Non-pigmented ciliary epithelial cell (primary cell): ENCODE data around the gene NPEPL1.

Experiments used
- DNase-seq: peaks from one replicate; pipeline ENCODE4 v3.0.0-alpha.2; 2010; ENCODE audit warnings: low read depth

The NPEPL1 gene

DNA sequence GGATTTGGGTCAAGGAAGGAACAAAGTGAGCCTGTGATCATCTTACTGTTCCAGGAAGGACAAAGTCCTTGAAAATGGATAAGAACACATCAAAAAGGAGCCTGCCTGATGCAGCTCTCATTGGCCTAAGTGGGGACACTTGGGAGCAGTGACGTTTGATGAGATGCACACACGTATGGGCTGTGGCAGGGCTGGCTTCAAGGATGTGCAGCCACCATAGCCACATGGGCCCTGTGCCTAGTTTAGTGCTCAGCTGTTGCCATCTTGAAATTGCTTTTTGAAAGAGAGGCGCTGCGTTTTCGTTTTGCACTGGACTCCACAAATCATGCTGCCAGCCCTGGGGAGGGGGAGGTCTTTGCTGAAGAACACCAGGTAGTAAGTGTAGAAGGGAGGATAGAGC lies 6.6 kb upstream of the NPEPL1 start:
- DNase-seq, result no peak

DNA sequence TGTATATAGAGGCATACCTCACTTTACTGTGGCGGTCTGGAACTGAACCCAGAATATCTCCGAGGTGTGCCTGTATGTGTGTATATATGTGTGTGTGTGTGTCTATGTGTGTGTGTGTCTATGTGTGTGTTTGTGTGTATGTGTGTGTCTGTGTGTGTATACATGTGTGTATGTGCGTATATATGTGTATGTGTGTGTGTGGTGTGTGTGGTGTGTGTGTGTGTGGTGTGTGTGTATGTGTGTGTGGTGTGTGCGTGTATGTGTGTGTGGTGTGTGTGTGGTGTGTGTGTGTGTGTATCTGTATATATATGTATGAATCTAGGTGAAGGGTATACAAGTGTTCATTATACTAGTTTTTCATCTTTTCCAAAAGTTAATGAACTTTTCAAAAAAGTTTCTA lies 4.2 kb upstream of the NPEPL1 start:
- no peak for DNase-seq

DNA sequence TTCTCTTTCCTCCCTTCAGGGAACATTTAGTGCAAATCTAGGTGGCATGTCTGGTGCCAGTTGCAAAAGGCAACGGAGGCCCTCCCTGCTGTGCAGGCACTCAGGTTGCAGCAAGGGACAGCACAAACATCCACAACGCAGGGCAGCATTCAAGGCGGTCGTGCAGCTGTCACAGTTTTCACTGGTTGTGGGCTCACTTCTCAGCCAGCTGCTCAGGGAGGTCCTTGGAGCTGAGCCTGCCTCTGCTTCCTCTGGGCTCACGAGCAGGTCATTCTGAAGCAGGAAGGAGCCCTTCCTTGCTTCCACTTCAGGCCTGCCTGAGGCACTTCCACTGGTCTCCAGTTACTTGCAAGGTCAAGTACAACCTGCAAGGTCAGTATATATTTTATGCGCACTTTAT lies 3.8 kb upstream of the NPEPL1 start:
- no peak for DNase-seq

DNA sequence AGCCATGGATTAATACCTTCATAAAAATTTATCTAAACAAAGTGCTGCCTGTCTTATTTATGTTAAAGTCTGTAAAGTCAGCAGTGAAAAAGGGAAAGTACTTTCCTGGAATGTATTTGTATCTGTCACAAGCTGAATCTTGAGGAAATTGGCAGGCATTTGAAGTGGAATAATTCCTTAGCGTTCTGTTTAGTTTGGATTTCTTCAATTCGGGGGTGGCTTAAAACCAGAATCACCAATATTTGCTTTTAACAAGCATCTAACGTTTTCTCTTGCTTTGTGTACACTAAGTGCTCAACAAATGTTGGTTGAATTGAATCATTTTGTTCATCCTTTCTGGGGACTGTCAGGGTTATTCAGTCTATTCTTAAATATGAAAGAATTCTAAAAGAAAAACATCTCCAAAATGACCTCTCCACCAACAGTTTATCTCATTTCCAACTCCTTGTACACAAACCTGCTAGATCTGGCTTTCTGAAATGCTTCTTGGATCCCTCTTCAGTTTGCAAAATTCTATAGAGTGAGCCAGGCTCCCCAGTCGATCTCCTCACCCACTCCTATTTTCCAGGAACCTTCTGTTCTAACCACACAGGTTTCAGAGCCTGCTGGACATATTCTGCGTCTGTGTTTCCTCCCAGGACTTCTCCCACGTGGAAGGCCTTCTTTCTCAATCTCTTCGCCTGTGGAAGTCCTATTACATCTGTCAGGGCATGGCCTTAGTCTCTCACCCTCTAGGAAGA lies 2.0 kb upstream of the NPEPL1 start:
- DNase-seq, result peak; percentile 8

DNA sequence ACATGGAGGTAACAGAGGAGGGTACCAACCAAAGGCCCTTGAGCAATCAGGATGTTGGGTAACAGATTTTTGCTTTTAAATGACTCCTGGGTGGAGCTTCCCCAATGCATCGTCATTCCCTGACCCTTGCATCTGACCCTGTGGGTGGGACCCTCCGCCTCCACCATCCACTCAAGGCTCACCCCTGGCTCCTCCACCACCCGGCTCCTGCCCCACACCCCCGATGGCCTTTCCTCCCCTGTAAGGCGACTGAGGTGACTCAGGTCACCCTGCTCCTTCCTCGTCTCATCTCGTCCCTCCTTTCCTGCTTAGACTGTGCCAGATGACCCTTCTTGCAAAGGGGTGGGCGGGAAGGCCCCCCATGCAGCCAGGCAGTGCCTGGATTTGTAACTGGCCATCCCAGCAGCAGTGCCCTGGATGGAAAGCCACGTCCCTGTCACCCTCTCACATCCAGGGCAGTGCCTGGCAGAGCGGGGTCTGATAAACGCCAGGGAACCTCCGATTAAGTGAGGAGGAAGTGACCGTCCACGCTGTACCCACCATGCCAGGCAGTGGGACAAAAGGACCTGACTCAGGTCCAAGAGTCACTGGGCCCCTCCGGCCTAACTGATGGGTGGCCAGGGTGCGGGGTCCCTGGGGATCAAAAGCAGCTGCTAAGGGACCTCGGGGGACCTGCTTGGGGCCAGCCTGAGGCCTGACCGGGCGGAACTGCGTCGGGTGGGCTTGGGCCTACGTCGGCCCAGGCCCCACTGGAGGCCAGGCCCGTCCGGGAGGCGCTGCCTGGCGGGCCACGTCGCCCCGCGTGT lies 624 bp upstream of the NPEPL1 start:
- no peak for DNase-seq

DNA sequence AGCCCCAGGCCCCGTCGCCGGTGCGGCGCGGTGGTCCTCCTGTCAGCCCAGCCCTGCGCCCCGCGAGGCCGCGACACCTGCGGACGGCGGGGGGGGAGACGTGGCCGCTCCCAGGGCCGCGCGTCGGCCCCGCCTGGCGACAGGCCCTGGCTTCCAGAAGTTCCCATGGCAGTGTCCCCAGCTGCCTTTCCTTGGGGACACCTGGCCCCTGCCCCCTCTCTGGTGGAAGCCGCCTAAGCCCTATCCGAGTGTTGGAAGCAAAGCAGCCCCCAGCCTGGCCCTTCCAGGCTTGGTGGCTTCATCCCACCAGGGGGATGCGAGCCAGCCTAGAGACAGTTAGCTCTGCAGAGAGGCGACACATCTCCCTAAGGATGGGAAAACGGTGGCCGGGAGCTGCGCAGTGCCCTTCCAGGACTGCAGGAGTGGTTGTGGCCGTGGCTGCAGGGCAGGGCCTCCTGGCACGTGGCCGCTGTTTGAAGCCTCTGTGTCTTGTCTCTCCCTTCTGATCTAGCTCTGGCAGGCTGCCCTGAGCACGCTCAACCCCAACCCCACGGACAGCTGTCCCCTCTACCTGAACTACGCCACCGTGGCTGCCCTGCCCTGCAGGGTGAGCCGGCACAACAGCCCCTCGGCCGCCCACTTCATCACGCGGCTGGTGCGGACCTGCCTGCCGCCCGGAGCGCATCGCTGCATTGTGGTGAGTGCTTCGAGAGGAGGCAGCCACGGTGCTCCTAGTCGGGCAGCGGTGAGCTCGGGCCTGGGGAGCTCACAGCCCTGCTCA lies 816 bp downstream of the NPEPL1 start:
- no peak for DNase-seq

DNA sequence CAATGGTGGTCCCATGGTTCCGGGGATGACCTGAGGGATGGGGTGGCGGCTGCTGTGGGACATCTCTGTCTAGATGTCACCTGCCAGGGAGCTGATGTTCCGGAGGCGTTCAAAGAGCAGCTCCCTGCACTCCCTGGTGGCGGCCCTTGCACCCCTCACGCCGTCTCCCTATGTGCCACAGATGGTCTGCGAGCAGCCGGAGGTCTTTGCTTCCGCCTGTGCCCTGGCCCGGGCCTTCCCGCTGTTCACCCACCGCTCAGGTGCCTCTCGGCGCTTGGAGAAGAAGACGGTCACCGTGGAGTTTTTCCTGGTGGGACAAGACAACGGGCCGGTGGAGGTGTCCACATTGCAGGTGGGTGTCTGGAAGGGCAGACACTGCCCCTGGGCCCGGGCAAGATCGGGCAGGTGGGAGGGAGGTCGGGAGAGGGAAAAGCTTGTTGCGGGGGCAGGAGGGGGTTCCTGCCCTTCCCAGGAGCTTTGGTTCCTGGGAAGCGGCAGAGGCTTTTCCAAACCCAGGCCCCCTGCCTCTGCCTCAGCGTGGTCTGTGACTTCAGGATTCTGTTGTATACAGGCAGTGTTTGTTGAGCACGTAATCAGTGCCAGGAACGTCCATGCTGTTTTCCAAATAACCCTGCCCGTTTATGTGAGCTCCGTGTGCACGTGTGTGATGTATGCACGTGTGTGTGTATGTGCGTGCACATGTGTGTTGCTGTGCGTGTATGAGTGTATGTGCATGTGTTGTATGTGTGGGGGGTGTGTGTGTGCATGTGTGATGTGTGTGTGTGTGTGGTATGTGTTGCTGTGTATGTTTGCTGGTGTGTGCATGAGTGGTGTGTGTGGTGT lies 1.9 kb downstream of the NPEPL1 start:
- DNase-seq, result no peak

DNA sequence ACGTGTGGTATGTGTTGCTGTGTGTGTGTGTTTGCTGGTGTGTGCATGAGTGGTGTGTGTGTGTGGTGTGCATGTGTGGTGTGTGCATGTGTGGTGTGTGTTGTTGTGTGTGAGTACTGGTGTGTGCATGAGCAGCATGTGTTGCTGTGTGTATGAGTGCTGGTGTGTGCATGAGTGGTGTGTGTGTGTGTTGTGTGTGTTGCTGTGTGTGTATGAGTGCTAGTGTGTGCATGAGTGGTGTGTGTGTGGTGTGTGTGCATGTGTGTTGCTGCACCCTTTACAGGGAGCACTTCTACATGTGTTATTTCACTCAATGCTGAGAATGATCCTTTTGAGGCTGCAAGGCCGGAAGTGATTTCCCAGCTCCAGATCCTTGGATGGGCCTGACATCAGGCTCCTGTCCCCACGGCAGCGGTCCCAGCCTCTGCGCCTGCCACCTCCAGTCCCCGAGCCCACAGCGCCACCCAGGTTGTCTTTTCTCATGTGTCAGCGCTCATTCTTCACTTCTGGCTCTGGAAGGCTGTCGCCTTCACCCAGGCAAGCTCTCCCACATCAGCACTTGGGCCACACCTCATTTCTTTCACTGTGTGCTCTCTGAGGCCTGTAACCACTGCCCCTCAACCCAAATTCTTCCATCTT lies 2.6 kb downstream of the NPEPL1 start:
- no peak for DNase-seq

DNA sequence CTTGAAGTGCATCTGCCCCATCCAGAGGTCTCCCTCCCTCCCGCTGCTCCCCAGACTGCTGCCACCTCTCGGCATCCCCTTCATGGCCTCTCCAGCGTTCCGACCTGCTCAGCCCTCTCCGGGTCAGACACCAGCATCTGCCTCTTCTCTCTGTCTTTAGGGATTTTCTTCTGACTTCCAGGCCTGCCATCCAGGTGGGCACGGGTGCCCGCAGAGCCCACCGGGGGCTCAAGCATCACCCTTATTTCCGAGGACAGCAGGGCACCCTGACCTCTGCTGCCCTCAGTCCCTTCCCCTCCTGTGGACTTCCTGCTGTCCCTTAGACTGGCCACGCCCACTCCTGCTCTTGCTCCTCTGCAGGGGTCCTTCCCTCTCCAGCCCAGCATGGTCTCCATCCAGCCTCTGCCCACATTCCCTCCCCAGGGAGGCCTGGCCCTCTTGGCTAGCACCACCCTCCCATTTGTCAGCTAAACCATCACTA lies 3.3 kb downstream of the NPEPL1 start:
- no peak for DNase-seq

DNA sequence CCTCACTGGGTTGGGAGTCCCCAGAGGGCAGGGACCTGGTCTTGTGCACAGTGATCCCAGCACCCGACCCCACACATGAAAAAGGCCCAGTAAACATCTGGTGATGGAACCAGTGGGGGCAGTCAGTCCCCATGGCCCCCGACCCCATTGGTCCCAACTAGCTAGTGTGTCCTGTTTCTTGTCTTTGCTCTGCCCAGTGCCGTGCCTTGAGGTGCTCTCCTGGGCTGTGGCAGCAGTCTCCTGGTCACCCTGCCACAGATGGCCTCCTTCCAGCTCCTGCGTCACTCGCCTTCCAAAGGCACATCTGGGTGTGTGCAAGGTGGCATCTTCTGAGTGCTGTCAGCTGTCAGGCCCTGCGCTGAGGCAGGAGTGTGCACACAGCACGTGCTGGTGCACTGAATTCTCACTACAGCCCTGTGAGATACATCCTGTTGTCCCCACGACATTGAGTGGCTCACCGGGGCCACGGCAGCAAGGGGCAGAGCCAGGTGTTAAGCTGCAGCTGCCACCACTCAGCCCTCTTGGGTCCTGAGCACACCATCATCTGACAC lies 3.9 kb downstream of the NPEPL1 start:
- DNase-seq, result no peak

DNA sequence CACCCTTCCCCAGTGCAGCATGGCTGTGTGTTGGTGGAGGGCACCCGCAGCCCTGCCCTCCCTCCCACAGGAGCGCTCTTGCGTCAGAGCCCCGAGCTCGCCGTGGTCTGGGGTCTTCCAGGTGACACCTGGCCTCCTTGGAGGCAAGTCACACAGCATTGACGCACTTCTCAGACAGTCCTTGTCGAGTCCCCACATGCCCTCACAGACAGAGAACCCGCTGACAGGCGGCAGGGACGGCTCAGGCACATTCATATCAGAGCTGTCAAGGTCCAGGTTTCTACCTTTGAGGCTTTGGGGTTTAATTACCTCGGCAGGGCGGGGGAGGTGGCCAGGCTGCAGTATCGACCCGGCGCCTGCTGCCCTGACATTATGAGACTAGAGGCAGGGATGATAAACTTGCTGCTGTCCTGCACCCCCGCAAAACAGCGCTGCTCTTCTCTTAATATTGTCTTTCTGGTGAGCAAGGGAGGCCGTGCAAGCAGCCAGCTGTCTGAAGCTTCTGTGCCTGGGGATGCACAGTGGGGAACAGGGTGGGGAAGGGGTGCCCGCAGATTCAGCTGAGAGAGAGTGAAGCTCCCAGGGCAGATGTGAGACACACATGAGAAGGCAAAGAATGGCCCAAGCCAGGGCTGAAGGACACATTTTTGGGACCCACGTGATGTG lies 4.7 kb downstream of the NPEPL1 start:
- DNase-seq, result no peak

DNA sequence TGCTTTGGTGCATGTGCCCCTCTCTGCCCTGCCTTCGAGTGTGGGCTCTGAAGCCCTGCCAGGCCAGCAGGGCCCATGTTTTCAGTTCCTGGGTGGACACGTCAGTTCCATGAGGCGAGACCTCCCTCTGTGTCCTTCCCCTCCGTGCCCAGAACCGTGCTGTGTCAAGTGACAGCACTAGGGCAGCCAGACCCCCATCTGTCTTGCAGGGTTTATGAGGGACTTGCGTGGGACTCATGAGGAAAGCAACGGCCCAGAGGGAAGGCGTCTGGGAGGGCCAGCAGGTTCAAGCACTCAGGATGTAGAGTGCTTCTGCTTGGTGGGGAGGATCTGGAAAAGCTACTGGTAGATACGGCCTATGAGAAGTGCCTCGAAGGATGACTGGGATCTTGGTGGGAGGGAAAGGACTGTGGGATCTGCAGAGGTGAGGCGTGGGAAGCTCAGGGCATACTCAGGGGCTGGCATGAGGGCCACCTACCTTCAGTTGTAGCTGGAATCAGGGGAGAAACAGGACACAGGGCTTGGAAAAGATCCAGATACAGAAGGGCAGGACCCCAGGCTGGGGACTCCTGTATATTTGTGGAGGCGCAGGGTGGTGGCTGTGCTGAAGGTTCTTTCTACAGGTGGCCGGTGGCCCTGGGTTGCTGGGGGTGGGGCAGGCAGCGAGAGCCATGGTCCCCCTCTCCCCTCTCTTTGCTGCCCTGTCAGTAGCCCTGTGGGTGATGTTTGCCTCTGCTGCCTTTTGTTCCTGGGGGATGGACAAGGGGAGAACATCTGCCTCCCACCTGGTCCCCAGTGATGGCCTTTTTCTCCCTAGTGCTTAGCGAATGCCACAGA lies 5.5 kb downstream of the NPEPL1 start:
- no peak for DNase-seq

DNA sequence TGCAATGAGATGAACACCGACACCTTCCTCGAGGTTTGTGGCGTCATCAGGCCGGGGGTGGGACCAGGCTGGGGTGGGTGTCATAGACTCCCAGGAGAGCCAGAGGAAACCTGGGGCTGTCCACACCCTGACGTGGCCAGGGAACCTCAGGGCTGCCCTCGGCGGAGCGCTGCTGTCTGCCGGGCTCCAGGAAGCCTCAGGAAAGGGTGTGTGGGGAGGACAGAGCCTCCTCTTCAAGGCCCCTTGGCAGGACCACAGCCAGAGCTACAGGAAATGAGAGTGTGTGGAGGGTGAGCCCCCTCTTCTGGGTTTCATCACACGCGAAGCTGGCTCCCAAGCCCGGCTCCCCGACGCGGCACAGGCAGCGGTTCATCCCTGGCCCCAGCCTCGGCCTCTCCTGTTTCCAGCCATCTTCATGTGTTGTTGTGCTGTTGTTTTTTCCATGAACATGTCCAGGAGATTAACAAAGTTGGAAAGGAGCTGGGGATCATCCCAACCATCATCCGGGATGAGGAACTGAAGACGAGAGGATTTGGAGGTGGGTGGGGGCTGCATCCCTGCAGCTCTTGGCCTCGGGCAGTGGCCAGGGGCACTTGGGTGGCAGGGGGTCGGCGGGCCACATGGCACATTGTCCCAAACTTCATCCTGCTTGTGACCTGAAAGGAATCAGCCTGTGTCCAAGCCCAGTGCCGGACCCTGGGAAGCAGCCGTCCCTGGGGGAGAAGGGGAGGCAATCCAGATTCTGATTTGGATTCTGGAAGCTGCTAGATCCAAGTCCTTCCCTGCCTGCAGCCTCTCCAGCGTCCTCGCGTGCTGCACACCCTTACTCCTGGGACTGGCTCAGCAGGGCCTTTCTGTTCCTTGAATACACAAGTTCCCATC lies 6.4 kb downstream of the NPEPL1 start:
- no peak for DNase-seq

DNA sequence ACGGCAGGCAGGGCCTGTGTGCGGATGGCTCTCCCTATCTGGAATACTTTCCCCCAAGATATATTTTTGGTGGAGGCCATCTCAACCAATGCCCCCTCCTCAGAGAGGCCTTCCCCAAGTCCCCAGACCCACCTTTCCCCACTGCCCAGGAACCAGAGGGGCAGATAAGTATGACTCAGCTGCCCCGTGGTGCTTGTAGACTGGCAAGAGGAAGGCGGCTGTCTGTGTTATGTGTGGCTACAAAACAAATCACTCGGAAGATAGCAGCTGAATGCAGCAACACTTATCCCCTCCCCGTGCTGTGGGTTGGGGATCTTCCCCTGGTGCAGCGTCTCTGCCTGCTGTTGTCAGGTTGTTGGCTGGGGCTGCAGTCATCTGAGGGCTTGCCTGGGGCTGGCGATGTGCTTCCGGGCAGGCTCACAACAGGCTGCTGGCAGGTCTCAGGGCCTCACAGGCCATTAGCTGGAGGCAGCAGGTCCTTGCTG lies 7.1 kb downstream of the NPEPL1 start:
- DNase-seq, result no peak

DNA sequence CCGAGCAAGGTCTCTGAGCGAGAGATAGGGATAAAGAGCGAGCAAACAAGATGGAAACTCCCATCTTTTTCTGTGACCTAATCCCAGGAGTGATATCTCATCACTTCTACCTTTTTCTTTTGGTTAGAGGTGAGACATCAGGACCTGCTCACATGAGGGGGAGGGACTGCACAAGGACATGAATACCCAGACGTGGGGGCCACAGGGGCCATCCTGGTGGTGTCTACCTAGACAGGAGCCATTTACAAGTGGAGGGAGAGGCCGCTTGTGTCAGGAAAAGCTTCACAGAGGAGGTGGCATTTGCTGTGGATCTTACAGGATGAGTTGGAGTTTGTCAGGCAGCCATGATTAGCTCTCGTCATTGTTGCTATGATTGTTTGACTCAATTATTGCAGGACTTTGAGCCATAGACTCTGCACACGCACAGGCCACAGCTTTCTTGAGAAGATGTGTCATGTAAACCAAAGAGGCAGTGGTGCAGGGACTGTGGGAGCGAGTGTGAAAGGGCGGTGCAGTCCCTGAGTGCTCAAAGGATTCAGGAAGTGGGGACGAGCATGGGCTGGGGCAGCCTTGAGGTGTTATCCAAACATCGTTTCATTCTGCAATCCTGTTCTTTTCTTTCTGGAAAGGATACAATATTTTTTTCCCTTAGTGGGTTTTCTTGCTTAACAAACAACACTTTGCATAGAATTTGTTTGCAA lies 7.7 kb downstream of the NPEPL1 start:
- DNase-seq, result no peak

DNA sequence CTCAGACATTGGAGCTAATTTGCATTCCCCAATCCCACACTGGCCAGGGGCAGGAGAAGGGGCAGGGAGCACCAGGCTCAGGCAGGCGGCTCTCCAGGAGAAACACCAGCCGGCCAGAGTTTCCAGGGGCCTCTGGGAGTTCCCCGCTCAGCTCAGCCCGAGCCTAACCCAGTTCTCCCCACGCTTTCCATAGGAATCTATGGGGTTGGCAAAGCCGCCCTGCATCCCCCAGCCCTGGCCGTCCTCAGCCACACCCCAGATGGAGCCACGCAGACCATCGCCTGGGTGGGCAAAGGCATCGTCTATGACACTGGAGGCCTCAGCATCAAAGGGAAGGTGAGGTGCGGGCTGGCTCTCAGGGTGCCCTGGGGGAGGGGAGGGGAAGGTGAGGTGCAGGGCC lies 8.2 kb downstream of the NPEPL1 start:
- DNase-seq, result no peak

DNA sequence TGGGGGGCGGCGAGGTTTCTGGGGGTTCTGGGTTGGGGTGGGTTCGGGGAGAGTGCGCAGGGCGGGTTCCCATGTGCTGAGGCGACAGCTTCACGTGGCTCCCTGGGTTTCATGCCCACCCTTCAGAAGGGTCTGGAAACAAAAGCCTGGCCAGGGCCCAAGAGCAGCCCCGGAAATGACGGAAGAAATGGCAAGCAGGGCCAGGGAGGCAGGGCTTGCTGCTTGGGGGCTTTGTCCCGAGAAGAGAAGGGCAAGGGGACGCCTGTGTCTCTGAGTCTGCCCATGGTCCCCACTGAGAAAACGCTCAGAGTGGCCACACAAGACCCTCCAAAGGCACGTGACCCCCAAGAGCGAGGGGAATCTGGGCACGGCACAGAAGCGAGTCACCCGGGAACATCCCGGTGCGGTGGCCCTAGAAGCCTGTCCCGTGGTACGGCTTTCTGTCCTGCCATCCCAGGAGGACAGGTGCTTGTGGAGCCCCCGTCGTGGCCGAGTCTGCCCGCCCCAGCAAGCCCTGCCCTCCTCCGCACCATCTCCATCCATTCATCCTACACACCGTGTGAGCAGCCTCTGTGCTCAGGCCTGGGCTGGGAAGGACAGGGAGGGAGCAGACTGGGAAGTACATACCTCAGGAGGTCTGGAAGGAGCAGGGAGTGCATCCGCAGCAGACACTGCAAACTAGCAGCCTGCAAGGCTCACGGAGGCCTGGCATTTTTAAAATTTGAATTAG lies 9.0 kb downstream of the NPEPL1 start:
- no peak for DNase-seq
